Bladder microvascular endothelial cell (primary cell): Measurements from ENCODE around the gene UBQLN4. TPM values are rescaled to one million over a fixed set of nuclear protein-coding genes. Genes with fewer than 3 reads are reported as not detected.

Experiments
- total RNA-seq: library from RNA; depleted of rRNA; stranded (reverse); fragments of >200 nt; gene quantifications from 2 replicates; pipeline ENCODE4 v1.2.3, GENCODE V29; 2014

The UBQLN4 gene
- 10.5 and 22.0 TPM in 2 replicates for total RNA-seq

DNA sequence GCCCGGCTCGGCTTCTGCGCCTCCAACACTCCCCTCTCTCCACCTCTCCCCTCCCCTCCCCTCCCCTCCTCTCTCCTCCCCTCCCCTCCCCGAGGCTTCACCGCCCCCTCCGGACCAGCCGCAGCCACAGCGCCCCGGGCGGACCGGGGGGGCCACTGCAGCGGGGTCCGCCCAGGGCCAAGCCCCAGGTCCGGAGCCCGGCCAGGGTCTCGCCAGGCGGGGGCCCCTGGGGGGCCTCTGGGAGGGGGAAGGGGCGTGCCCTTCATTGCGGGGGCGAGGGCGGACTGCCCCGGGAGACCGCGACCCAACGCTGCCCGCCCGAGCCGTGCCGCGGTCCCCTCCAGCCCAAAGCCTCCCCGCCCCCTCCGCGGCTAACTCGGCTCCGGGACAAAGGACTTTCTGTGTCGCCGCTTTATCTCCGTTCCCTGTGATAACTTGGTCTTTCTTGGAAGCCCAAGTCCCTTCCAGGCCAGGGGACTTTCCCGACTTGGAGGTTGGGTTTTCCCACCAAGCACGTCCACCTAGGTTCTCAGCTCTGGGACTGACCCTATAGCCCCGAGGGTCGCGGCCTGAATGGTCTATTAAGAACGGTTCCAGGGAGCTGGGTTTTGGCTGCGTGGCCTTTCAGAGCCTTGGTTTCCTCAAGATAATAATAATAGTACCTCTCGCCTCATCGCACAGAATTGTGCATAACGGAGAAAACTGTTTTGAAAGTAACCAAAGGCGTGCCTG lies at the start of gene UBQLN4:
TSS of gene UBQLN4 (minus strand) at position 31 of the 732 bp plus-strand sequence. CDS start 97 bp downstream, outside the sequence.

DNA sequence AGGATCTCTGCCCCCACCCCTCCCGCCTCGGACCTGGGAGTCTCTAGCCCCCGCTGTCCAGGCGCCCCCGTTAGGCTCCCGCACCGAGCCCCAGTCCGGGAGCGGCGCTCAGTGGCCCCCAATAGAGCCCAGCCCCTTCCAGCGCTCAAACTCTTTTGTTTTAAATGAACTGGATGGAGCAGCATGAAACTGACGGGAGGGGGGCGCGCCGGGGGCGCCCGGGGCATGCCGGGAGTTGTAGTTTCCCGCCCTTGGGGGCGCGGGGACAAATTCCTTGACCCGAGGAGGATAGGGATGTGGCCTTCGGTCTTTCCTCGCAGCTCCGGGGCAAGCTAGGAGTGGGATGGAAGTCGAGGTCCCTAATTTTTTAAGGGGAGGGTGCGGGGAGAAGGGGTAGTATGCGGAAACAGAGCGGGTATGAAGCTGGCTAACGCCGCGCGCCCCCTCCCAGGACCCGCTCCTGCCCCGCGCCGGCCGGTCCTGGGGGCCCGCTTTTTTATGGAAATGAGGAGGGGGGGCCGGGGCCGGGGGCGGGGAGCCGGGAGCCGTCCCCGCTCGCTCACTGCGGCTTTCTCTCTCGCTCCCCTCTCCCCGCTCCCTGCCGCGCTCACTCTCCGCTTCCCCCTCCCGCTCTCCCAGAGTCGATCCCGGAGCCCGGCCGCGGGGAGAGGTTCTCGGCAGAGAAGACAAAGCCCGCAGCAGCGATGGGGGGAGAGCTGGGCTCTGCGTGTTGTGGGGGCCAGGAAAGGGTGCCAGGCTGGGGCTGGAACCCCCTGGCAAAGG lies 28.9 kb upstream of the UBQLN4 start, which contains the start of gene MEX3A:
TSS of gene MEX3A (minus strand) at position 157 of the 783 bp plus-strand sequence. CDS start 467 bp downstream, outside the sequence.

GRCh38 chr1:156060937-156061636 lies 7.5 kb upstream of the UBQLN4 start, which contains the start of gene RAB25:
TSS of gene RAB25 (plus strand) at chr1:156061160. CDS start at chr1:156061401, 241 bp downstream.

GRCh38 chr1:156054500-156055280 lies 1.1 kb upstream of the UBQLN4 start, which contains the start of gene LAMTOR2:
TSS of gene LAMTOR2 (plus strand) at chr1:156054782. CDS start at chr1:156054890, 108 bp downstream.

DNA sequence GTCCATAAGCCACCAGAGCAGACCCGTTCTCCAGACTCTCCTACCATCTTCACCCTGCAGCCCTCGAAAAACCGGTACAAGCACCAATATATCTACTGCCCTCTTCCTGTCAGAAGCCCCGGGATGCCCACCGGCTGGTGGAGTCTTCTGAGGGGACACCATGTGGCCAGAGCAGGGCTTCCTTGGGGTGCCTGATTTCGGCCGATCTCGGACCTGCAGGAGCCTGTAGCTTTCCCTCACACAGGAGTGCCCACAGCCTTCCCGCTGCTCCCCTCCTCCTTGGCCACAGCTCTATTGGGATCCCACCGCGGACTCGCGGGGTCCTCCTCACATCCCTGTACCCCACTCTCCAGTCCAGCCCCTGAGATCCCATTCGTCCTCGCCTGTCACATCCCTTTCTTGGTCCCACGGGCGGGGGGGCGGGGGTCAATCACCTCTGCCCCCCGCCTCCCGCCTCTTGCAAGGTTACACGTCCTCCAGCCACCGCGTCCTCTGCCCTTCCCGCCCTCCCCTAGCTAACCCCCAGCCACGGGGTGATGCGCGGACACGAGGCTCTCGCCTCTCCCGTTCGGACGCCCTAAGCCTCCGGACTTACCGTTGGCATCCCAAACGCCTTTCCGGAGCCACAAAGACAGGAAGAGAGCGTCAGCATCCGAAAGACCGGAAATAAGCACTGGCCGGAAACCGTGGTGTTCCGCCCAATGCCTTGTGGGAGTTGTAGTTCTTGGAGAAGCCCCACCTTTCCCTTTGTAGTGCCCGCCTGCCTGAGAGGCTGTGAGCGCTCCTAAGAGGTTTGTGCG lies 33.1 kb downstream of the UBQLN4 start, which contains the start of gene SSR2:
TSS of gene SSR2 (minus strand) at position 659 of the 800 bp plus-strand sequence. CDS start 784 bp downstream, outside the sequence.

Other genes with a start within 250 kb of the UBQLN4 start
- gene GON4L, start 196.6 kb downstream of the UBQLN4 start, total RNA-seq = 19.3 and 50.1 TPM in 2 replicates
- gene SYT11, start 194.2 kb downstream of the UBQLN4 start, total RNA-seq = 25.9 and 59.6 TPM in 2 replicates
- 25.3 and 54.9 TPM in 2 replicates for gene RIT1, start 142.4 kb downstream of the UBQLN4 start, total RNA-seq
- 12.6 and 32.9 TPM in 2 replicates for gene KHDC4, start 119.4 kb downstream of the UBQLN4 start, total RNA-seq
- gene RXFP4, start 112.2 kb downstream of the UBQLN4 start, total RNA-seq = 0.06 and 0.16 TPM in 2 replicates
- gene ARHGEF2, start 75.3 kb downstream of the UBQLN4 start, total RNA-seq = 93.6 and 138 TPM in 2 replicates
- 264 and 295 TPM in 2 replicates for gene SSR2, start 32.8 kb downstream of the UBQLN4 start, total RNA-seq
- 55.0 and 88.2 TPM in 2 replicates for gene LAMTOR2, start 984 bp upstream of the UBQLN4 start, total RNA-seq
- gene RAB25, start 7.4 kb upstream of the UBQLN4 start, total RNA-seq = 0.13 TPM in 1 of 2 replicates, not detected in the other
- gene MEX3A, start 28.7 kb upstream of the UBQLN4 start, total RNA-seq = 2.4 and 12.2 TPM in 2 replicates
- gene LMNA, start 60.9 kb upstream of the UBQLN4 start, total RNA-seq = 554 and 869 TPM in 2 replicates
- 0.16 and 0.50 TPM in 2 replicates for gene SEMA4A, start 99.8 kb upstream of the UBQLN4 start, total RNA-seq
- gene SLC25A44, start 140.3 kb upstream of the UBQLN4 start, total RNA-seq = 4.5 and 14.3 TPM in 2 replicates
- gene PMF1, start 159.2 kb upstream of the UBQLN4 start, total RNA-seq = 38.8 and 42.9 TPM in 2 replicates
- gene BGLAP, start 188.4 kb upstream of the UBQLN4 start, total RNA-seq = 0.38 TPM in 1 of 2 replicates, not detected in the other
- under 0.01 and 0.50 TPM in 2 replicates for gene PAQR6, start 194.3 kb upstream of the UBQLN4 start, total RNA-seq
- 36.6 and 91.6 TPM in 2 replicates for gene SMG5, start 229.0 kb upstream of the UBQLN4 start, total RNA-seq
- 0.81 and 2.1 TPM in 2 replicates for gene TMEM79, start 230.5 kb upstream of the UBQLN4 start, total RNA-seq
- 36.3 and 43.7 TPM in 2 replicates for gene GLMP, start 241.9 kb upstream of the UBQLN4 start, total RNA-seq
- gene VHLL, start 245.5 kb upstream of the UBQLN4 start, total RNA-seq = 0.19 TPM in 1 of 2 replicates, not detected in the other